ENCODE results near the gene LRFN4.

LRFN4 gene

GRCh38 chr11:66874232-66874631 is 17.4 kb downstream of the LRFN4 start:
- no peak for DNase-seq

- no peak for DNase-seq
Observed at GRCh38 chr11:66875378-66875777, 18.5 kb downstream of the LRFN4 start.

DNA sequence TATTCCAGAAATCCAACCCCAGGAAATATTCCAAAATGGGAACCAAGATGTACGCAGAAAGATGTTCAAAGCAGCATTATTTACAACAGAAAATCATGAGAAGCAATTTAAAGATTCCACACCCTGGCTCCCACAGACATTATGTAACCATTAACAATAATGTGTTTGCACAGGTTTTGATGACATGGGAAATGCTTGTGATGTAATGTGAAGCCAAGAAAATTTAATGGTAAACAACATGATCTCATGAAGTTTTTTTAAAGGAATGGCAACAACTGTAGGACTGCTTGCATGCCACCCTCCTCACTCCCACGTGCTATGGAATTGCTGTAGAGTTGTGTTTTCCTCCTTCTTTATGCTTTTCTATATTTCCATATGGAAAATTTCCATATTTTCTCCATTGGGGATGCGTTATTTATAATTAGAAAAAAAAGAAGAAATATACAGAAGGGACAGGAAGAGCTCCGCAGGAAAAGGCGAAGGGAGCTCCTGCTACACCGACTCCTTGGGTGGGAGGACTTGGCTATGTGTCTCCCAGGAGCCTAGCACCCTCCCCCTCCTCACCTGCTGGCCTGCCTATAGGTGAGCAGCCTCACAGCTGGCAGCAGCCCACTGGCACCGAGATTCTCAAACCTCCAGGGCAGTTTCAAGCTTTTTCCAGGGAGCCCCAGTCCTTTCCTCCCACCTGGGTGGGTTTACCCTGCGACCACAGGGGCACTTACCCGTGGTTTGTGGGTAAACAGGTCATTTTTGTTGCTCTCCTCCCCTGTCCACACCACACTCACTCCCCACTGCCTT is 20.9 kb downstream of the LRFN4 start:
- peak; percentile 11 for DNase-seq

GRCh38 chr11:66878474-66878873 is 21.6 kb downstream of the LRFN4 start:
- DNase-seq = no peak

GRCh38 chr11:66879000-66879399 is 22.1 kb downstream of the LRFN4 start:
- no peak for DNase-seq

DNA sequence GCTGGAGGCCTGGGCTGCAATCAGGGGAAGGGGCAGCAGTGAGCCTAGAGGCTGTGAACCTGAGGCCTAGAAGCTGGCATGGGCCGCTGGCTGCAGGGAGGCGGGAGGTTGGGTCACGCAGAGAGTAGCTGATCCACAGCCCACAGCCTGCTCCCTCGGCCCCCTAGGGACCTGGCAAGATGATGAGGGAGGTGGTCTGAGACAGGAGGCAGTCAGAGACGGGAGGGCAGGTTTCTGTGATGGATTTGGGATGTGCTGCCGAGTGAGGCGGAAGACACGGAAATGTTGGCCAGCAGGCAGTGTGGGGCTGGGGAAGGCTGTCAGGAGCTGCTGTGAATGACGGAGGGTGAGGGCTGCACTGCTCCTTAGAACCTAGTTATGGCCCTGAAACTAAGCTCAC is 22.7 kb downstream of the LRFN4 start:
- DNase-seq = no peak

DNA sequence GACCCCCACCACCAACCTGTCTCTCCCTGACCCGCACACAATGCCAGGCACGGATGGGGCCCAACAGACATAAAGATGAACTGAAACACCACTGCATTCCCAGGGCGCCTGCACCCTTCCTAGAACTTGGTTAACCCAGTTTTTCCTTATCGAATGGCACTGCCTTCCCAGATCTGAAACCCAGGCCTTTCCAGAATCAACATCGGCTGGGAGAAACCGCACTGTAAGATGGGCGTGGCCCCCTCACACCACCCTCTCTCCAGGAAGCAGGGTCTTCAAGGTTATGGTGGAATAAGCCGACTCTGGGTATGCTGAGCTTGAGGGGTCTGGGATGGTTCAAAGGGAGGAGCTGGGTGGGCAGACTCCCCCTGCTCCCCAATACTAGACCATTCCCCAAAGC is 23.1 kb downstream of the LRFN4 start:
- DNase-seq = no peak

DNA sequence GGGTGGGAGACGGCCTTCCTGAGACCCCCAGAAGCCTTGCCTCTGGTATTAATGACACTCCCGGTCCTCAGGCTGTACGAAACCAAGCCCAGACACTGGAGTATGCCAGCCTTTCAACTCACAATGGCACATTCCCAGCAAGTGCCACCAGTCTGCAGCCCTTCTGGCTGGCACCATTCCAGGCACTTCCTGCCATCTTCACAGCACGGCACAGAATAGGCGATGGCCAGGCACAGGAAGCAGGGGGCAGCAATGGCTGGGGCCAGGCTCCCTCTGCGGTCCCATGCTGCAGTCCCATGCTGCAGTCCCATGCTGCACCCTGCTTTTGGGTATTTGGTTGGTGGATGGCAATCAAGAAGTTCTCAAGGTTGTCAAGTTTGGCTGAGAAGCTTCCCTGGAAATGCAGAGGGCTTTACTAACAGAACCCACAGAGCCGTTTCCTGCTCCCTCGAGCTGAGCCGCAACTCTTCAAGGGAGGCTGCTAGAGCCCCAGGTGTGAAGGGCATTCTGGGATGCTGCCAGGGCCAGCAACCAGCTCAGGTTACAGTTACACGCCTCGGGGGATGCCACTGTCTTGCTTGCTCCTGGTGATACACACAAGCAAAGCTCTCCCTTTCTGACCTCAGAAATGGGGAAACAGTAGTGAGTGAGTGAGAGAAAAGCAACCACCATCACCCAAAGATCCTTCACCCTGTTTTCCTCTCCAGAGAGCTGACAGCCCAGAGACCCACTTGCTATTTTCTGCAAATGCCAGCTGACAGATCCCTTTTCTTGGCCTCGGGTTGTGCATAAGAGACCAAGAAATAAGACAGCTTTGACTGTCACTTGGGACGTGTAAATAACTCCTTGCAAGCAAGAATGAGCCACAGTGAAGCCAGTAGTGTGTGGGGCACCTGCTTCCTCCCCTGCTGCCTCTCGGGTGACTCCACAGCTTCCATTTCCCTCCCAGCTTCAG is 23.9 kb downstream of the LRFN4 start:
- peak; percentile 90 for DNase-seq

- no peak for DNase-seq
Observed at GRCh38 chr11:66881451-66881835, 24.6 kb downstream of the LRFN4 start.

GRCh38 chr11:66881927-66882452 is 25.1 kb downstream of the LRFN4 start:
- DNase-seq = no peak

DNA sequence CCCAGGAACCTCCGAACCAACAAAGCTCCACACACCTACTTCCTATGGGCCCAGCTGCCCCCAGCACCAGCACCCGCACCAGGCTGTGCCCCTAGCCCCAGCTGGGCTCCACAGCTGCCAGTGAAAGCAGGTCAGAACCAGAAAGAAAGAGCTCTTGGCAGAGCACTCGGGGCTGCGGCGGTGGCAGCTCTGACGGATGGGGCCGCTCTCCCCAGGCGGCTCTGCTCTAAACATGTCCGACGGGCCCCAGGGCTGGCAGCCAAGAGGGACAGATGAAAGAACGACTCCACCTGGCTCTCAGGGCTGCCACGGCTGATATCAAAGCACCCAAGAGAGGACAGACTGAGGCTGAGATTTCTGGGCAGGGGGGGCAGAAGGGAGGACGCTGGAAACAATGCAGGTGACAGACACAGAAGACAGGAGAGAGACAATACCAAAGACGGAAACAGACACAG is 25.7 kb downstream of the LRFN4 start:
- peak; percentile 78 for DNase-seq

- peak; percentile 74 for DNase-seq
Observed at GRCh38 chr11:66883016-66883965, 26.4 kb downstream of the LRFN4 start.

GRCh38 chr11:66884443-66884842 is 27.6 kb downstream of the LRFN4 start:
- no peak for DNase-seq

GRCh38 chr11:66885469-66885868 is 28.6 kb downstream of the LRFN4 start:
- DNase-seq = no peak

GRCh38 chr11:66885950-66886440 is 29.1 kb downstream of the LRFN4 start:
- no peak for DNase-seq

DNA sequence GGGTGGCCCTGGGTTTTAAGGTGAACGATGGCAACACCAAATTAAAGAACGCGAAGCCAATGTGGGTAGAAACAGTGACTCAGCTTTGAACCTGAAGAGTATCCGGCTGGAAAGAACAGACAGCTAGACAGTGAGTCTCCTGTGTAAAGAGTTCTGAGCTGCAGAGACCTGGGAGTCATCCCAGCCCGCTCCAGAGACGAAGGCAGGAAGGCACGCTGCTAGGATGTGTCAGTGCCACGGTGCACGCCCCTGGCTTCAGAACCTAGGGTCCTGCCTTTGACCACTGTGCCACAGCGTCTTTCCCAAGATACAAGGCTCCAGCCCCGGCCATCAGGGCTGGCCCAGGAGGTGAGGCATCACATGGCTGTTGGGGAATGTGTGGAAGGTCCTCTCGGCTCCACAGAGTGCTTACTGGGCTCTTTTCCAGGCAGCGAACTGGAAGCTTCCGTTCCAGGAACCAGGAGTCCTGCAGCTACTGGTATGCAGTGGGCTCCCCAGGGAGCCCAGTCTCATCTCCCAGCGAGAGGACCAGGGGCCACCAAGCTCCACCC is 29.9 kb downstream of the LRFN4 start:
- DNase-seq = no peak

- DNase-seq = no peak
Observed at GRCh38 chr11:66887526-66887925, 30.7 kb downstream of the LRFN4 start.

DNA sequence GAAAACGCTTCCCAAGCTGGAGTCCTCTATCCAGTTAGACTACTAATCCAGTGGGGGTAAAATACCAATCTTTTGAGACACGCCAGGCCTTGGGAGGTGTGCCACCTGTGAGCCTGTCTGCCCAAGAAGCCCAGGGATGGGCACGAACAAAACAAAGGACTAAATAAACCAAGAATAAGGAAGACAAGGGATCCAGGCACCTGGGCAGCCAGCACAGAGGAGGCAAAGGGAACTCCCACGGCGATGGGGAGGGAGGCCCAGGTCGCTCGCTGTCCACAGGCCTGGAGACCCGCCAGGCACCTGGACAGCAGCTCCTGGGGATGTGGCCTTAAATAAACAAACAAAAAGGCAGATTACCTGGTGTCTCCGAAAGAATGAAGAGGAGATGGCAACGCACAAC is 31.4 kb downstream of the LRFN4 start:
- DNase-seq = no peak

- DNase-seq = no peak
Observed at GRCh38 chr11:66889960-66890359, 33.1 kb downstream of the LRFN4 start.

GRCh38 chr11:66891851-66892660 is 35.2 kb downstream of the LRFN4 start:
- DNase-seq = peak; percentile 13

GRCh38 chr11:66892911-66893310 is 36.0 kb downstream of the LRFN4 start:
- no peak for DNase-seq
